ENCODE data around the gene KIF3A.

DNA sequence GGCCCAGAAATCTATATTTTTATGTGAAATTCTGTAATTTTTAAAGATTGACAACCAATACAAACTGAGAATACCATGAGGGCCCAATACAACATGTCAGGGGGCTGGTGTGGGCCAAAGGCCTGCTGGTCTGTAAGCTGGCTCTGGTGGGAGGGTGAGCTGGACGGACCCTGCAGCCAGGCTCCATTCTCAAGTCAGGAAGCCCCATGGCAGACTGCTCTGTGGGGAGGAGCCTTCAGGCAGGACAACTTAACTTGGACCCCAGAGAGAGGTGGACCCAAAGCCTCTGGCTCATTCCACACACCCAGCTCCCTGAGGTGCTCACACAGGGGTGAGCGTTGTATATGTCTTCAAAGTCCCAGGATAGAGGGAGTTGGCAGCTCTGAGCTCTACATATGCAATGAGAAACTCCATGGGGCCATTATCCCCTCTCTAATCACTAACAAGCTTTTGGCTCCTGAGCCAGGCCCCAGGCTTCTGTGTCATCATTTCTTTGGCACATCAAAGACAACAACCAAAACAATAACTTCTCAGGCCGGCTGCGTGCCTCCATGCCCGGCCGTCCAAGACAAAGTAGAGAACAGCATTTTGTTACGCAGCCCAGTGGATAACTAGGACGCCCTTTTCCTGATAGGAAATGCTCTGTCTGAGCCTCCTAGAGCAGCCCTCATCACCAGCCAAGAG is 33.3 kb upstream of the KIF3A start:
- TF ChIP-seq, protein P1, sequence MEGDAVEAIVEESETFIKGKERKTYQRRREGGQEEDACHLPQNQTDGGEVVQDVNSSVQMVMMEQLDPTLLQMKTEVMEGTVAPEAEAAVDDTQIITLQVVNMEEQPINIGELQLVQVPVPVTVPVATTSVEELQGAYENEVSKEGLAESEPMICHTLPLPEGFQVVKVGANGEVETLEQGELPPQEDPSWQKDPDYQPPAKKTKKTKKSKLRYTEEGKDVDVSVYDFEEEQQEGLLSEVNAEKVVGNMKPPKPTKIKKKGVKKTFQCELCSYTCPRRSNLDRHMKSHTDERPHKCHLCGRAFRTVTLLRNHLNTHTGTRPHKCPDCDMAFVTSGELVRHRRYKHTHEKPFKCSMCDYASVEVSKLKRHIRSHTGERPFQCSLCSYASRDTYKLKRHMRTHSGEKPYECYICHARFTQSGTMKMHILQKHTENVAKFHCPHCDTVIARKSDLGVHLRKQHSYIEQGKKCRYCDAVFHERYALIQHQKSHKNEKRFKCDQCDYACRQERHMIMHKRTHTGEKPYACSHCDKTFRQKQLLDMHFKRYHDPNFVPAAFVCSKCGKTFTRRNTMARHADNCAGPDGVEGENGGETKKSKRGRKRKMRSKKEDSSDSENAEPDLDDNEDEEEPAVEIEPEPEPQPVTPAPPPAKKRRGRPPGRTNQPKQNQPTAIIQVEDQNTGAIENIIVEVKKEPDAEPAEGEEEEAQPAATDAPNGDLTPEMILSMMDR (IDR thresholded peaks at IDR 0.05; ENCODE audit: low read depth, low read length, poor library complexity, severe bottlenecking): no peak
- no peak for TF ChIP-seq EZH2phosphoT487 (IDR thresholded peaks at IDR 0.05; ENCODE audit: borderline replicate concordance, low read length)
